ENCODE measurements around the gene TMEM35A. TPM values are rescaled to one million over a fixed set of nuclear protein-coding genes. Genes with fewer than 3 reads are reported as not detected.
A peak's percentile ranks its signal among the peaks of the same experiment; 100 is the strongest.

TMEM35A gene
- polyA plus RNA-seq, 1 experiment, result 2.3 TPM

DNA sequence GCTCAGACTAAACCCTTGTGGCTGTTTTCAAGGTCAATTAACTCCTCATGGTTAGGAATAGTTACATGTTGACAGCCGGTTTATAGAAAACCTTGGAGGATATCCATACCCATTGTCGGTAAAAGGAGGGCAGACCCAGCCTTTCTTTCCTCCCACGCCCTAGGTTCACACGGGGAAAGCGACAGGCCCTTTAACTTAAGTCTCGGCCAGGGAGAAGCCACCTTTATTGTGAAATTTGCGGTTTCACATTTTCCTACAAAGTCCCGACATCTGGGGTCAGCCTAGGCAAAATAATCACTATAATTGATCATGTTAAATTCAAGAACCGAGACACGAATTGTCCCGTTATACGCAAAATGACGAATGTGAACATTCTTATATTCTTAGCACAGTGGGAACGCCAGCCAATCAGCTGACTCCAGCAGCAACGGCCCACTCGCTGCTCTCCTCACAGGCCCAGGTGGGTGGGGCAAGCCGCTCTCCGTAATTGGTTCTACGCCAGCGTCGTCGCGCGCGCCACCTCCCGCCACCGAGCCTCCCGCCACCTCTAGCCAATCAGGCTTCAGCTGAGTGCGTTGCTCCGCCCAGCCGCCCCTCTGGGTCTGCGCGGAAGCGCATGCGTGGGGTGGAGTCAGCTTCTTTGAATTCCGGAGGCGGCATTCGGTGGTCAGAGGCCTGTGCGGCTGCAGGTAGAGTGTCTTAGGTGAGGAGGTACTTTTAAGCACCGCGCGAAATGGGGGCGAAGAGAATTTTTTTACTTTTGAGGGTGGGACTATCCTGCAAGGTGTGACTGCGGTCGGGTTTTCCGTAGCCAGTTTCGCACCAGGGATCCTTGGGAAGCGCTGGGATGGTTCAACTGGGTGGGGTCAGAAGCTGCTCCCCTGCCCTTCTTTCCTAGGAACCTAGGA is 19.1 kb downstream of the TMEM35A start, which contains the start of gene CENPI:
Gene CENPI (plus strand): TSS at position 659 of the 908 bp plus-strand sequence. CDS start 2,867 bp downstream, outside the sequence.
- Histone ChIP-seq H3K36me3 (ENCODE audit: control insufficient read depth, insufficient read depth, low read length) (no peaks in the 10 kb centered on the region), H3K4me3 (ENCODE audit: low read depth, low read length) (peak within 1 kb of the TSS; percentile 56), H3K27me3 (ENCODE audit: control insufficient read depth, insufficient read depth, low read length) (no peaks in the 10 kb centered on the region)
- peak; percentile 60 for DNase-seq (ENCODE audit: low read depth)
- TF ChIP-seq, protein P1, sequence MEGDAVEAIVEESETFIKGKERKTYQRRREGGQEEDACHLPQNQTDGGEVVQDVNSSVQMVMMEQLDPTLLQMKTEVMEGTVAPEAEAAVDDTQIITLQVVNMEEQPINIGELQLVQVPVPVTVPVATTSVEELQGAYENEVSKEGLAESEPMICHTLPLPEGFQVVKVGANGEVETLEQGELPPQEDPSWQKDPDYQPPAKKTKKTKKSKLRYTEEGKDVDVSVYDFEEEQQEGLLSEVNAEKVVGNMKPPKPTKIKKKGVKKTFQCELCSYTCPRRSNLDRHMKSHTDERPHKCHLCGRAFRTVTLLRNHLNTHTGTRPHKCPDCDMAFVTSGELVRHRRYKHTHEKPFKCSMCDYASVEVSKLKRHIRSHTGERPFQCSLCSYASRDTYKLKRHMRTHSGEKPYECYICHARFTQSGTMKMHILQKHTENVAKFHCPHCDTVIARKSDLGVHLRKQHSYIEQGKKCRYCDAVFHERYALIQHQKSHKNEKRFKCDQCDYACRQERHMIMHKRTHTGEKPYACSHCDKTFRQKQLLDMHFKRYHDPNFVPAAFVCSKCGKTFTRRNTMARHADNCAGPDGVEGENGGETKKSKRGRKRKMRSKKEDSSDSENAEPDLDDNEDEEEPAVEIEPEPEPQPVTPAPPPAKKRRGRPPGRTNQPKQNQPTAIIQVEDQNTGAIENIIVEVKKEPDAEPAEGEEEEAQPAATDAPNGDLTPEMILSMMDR (IDR thresholded peaks at IDR 0.05; ENCODE audit: insufficient read depth, low read depth, low read length), result no peak
- POLR2A ChIA-PET, result no interaction called here
- CTCF ChIA-PET, result interaction anchor here (0.8 kb wide), 1 partner anchor 106 kb away, joined by 3 read pairs; no protein-coding TSS in a partner anchor

GRCh38 chrX:101108284-101108683 is 29.6 kb downstream of the TMEM35A start:
- TF ChIP-seq, protein P1 (IDR thresholded peaks at IDR 0.05; ENCODE audit: insufficient read depth, low read depth, low read length), result no peak
- no peaks in the 10 kb centered on the region for H3K27me3 ChIP-seq (ENCODE audit: control insufficient read depth, insufficient read depth, low read length)
- H3K4me3 ChIP-seq (ENCODE audit: low read depth, low read length), result no peak overlapping the region
- peak; percentile 39 for DNase-seq (ENCODE audit: low read depth)
- CTCF ChIA-PET, result no interaction called here
- no peaks in the 10 kb centered on the region for H3K36me3 ChIP-seq (ENCODE audit: control insufficient read depth, insufficient read depth, low read length)
- POLR2A ChIA-PET, result no interaction called here

DNA sequence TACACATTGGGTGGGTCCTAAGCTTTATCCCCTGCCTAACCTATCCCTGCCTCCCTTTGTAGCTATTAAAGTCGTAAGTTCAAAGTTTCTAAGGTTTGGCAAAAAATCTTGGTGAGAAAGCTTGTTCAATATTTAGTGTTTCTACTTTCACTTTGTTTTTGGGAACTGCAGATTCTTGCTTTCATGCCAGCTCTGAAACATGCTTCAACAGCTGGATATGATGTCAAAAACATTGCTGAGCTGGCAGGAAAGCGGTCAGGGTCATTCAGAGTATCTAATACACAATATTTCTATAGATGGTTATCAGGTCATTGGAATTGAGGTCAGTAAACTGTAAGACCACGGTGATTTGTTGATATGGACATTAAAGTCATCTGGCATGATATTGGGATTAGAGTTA is 39.0 kb downstream of the TMEM35A start:
- no peaks in the 10 kb centered on the region for H3K27me3 ChIP-seq (ENCODE audit: control insufficient read depth, insufficient read depth, low read length)
- no peak for DNase-seq (ENCODE audit: low read depth)
- TF ChIP-seq, protein P1 (IDR thresholded peaks at IDR 0.05; ENCODE audit: insufficient read depth, low read depth, low read length), result no peak
- no peaks in the 10 kb centered on the region for H3K36me3 ChIP-seq (ENCODE audit: control insufficient read depth, insufficient read depth, low read length)
- POLR2A ChIA-PET, result no interaction called here
- CTCF ChIA-PET, result no interaction called here
- H3K4me3 ChIP-seq (ENCODE audit: low read depth, low read length), result no peak overlapping the region

DNA sequence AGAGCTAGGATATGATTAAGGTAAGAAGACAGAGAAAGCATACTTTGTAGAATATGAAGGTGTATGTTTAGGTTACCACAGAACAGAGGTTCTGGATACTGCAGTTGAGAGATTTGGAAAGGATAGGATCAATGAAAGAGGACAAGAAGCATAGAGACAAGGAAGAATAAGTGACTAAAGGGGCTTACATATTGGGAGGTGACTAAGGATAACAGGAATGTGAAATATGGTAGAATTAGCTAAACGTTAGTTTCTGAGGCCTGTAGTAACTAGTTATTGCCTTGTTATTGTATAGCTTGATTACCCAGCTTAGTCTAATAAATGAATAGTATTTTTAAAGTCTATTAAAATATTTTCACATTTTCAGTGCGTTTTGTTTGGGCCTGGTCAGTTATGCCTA is 57.6 kb downstream of the TMEM35A start:
- H3K36me3 ChIP-seq (ENCODE audit: control insufficient read depth, insufficient read depth, low read length), result no peaks in the 10 kb centered on the region
- CTCF ChIA-PET, result no interaction called here
- no peak overlapping the region for H3K4me3 ChIP-seq (ENCODE audit: low read depth, low read length)
- TF ChIP-seq, protein P1 (IDR thresholded peaks at IDR 0.05; ENCODE audit: insufficient read depth, low read depth, low read length), result no peak
- no peak for DNase-seq (ENCODE audit: low read depth)
- POLR2A ChIA-PET, result no interaction called here
- no peaks in the 10 kb centered on the region for H3K27me3 ChIP-seq (ENCODE audit: control insufficient read depth, insufficient read depth, low read length)

Other genes starting within 250 kb of the TMEM35A start
- not detected in 2 replicates for gene NOX1, start 204.5 kb upstream of the TMEM35A start, polyA plus RNA-seq (2011; rRNA removed)
- gene XKRX, start 150.0 kb upstream of the TMEM35A start, polyA plus RNA-seq (2011; rRNA removed), result 0.02 TPM in 1 of 2 replicates, not detected in the other
- gene ARL13A, start 109.2 kb upstream of the TMEM35A start, polyA plus RNA-seq (2011; rRNA removed), result not detected in 2 replicates
- 11.1 and 12.4 TPM in 2 replicates for gene TRMT2B, start 26.8 kb upstream of the TMEM35A start, polyA plus RNA-seq (2011; rRNA removed)
- gene CENPI, start 19.3 kb downstream of the TMEM35A start, polyA plus RNA-seq (2011; rRNA removed), result 5.4 and 8.5 TPM in 2 replicates
- 0.12 and 0.13 TPM in 2 replicates for gene DRP2, start 140.9 kb downstream of the TMEM35A start, polyA plus RNA-seq (2011; rRNA removed)
- 0.13 and 0.22 TPM in 2 replicates for gene TAF7L, start 212.5 kb downstream of the TMEM35A start, polyA plus RNA-seq (2011; rRNA removed)